ENCODE results near the gene EPS8L2.

- TF ChIP-seq MZF1 (tag by site-specific recombination; IDR thresholded peaks at IDR 0.05; ENCODE audit: borderline replicate concordance) (no peak), ZSCAN4 (tag by site-specific recombination; IDR thresholded peaks at IDR 0.05) (no peak), SP2 (tag by site-specific recombination; IDR thresholded peaks at IDR 0.05) (no peak), CTCF (tag by site-specific recombination; IDR thresholded peaks at IDR 0.05) (no peak), PRDM2 (tag by site-specific recombination; IDR thresholded peaks at IDR 0.05; ENCODE audit: borderline replicate concordance) (no peak)
Measured at GRCh38 chr11:660681-661444, 45.2 kb upstream of the EPS8L2 start.
